Thyroid gland (tissue), 4 donors: ENCODE results near the gene PM20D1.

Source experiments
- CTCF ChIP-seq, 6 experiments: fragments of 200-600 bp in 3 of 6; fragments of 450-650 bp in 3 of 6; sonication (generic) in 3 of 6; IDR thresholded peaks; one replicate each; pipeline ENCODE4 v1.5.1; 2016 to 2019; ENCODE audit warnings: antibody characterized with exemption in 6 of 6, mild to moderate bottlenecking in 2 of 6, inconsistent platforms in 1 of 6, moderate library complexity in 1 of 6
- POLR2A ChIP-seq, 2 donors: fragments of 450-650 bp; IDR thresholded peaks; one replicate each; pipeline ENCODE4 v1.6.1; 2017; ENCODE audit warnings: antibody characterized with exemption in 2 of 2, mild to moderate bottlenecking in 2 of 2, moderate library complexity in 1 of 2

- no peak for TF ChIP-seq CTCF (IDR thresholded peaks at IDR 0.05)
- no peak for TF ChIP-seq POLR2A (IDR thresholded peaks at IDR 0.05)
Measured at GRCh38 chr1:205878026-205878425, 28.1 kb upstream of the PM20D1 start.
